Myocyte (in vitro differentiated cells): Measurements from ENCODE around the gene OR4C13. TPM values are rescaled to one million over a fixed set of nuclear protein-coding genes. Genes with fewer than 3 reads are reported as not detected.
"Not testable (repeated sequence)": the region's sequence is repeated elsewhere in the genome, so short reads cannot be mapped to it uniquely, and the experiment has no call there.

ENCODE experiments used
- DNase-seq: peaks from one replicate; pipeline ENCODE4 v3.0.0-alpha.2; 2012; ENCODE audit warnings: low read depth
- polyA plus RNA-seq: library from polyadenylated mRNA; unstranded; fragments of >200 nt; gene quantifications from one replicate; pipeline ENCODE4 v1.2.1, GENCODE V29; 2012; ENCODE audit warnings: missing spikeins
- total RNA-seq: library from RNA; depleted of rRNA; stranded (reverse); fragments of >200 nt; gene quantifications from 2 replicates; pipeline ENCODE4 v1.2.3, GENCODE V29; 2014

The OR4C13 gene
- total RNA-seq: not detected in 2 replicates
- not detected for polyA plus RNA-seq

DNA sequence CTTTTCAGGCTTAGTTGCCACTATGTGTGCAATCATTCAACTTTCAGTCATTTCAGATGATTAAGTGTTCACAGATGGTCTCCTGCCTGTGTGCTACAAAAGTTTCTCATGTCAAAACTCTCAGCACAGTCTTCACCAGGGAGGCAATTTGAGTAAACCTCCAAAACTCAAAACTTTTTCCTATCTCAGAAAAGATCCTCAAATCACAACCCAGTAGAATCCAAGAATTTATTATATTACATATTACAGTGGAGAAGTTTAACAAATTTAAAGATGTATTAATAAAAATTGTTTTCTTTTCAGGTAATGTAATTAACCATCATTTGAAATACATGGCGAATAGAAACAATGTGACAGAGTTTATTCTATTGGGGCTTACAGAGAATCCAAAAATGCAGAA is at the start of gene OR4C13:
OR4C13 (plus strand) TSS at position 301 of the 400 bp plus-strand sequence; CDS start at position 333, 32 bp downstream.
- DNase-seq: no peak

DNA sequence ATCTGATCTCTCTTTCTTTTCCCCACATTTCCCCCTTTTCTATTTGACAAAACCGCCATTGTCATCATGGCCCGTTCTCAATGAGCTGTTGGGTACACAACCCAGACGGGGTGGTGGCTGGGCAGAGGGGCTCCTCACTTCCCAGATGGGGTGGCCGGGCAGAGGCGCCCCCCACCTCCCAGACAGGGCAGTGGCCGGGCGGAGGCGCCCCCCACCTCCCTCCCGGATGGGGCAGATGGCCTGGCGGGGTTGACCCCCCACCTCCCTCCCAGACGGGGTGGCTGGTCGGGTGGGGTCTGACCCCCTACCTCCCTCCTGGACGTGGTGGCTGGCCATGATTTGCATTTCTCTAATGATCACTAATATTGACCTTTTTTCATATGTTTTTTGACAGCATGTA is 40.7 kb upstream of the OR4C13 start:
- DNase-seq: not testable (repeated sequence)

DNA sequence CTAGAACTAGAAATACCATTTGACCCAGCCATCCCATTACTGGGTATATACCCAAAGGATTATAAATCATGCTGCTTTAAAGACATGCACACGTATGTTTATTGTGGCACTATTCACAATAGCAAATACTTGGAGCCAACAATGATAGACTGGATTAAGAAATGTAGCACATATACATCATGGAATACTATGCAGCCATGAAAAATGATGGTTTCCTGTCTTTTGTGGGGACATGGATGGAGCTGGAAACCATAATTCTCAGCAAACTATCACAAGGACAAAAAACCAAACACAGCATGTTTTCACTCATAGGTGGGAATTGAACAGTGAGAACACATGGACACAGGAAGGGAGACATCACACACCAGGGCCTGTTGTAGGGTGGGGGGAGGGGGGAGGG is 3.5 kb upstream of the OR4C13 start:
- not testable (repeated sequence) for DNase-seq

DNA sequence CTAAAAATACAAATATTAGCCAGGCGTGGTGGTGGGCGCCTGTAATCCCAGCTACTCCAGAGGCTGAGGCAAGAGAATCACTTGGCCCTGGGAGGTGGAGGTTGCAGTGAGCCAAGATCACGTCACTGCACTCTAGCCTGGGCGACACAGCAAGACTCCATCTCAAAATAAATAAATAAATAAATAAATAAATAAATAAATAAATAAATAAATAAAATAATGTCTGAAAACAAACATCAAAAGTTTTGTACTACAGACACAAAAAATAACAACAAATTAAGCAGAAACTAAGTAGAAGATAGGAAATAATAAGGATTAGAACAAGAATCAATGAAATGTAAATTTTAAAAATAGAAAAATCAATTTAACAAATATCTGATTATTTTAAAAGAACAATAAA is 21.2 kb downstream of the OR4C13 start:
- not testable (repeated sequence) for DNase-seq

GRCh38 chr11:49982435-49982834 is 30.2 kb downstream of the OR4C13 start, which contains the start of gene OR4C12:
Gene OR4C12 (minus strand): TSS chr11:49982535. CDS start chr11:49982501, 34 bp downstream.
- not testable (repeated sequence) for DNase-seq

DNA sequence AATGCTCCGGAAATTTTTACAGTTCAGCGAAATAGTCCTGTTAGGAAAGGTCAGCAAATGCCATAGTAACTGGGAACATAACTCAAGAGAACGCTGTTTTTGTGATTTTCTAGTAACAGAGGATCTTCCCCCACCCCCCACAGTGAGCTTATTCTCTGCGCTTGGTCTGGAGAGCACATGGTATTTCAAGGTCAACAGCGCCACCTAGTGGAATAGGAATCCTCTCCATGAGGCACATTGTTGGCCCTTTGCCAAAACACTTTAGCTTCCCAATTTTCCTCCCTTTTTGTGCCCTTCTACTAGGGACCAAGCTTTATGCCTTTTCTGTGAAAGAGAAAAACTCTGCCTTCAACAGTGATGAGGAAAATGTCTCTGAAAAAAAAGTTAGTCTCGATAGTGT is 43.4 kb downstream of the OR4C13 start:
- DNase-seq: peak; percentile 37

Other genes with a start within 250 kb of the OR4C13 start
- not detected in 2 replicates for gene OR4C12, start 30.1 kb downstream of the OR4C13 start, total RNA-seq
- not detected in 2 replicates for gene OR4C45, start 80.5 kb downstream of the OR4C13 start, total RNA-seq